HG03469 (cell line): ENCODE results near the gene HAT1.
"Not testable (repeated sequence)": the region's sequence is repeated elsewhere in the genome, so short reads cannot be mapped to it uniquely, and the experiment has no call there.

Source experiments
- ATAC-seq: cut with Tn5 transposase; IDR thresholded peaks from one replicate; pipeline ENCODE4 v1.9.1; 2021; ENCODE audit warnings: mild to moderate bottlenecking, moderate library complexity, moderate number of reproducible peaks; ENCODE audit not compliant: unreplicated experiment

The HAT1 gene

DNA sequence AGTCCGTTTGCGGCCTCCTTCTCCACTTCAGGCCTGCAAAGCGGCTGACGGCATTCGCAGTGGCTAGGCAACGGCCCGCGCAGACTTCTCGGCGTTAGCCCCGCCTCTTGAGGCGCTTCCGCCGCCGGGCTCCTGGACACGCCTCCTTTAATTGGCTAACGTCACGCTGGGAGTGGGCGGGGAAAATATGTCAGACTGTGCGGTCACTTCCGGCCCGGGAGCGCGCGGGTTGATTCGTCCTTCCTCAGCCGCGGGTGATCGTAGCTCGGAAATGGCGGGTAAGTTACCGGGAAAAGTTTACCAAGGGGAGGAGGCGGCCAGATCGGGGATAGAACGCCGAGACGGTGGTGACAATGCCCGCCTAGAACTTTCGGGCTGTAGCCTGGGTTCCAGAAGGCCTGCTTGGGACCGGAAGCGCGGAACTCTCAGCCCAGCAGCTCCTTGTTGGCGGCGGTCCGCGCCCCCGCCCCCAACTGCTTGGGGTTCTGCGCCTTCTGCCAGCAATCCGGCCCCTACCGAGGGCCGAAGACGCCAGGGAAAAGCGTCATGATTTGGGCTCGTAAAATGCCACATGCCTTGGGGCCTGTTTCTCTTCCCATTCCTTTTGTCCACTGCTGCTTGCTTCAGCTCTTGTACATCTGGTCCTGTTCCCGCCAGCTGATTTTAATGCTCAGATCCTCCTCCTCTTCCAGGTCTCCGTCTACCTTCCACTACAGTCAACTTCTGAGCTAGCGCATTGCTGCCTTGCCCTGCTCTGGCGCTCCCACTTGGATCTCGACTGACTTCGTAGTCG lies at the start of gene HAT1:
Gene HAT1 (plus strand): TSS at position 232 of the 793 bp plus-strand sequence. CDS start 40 bp downstream, at position 272.
- ATAC-seq = peak; percentile 92

DNA sequence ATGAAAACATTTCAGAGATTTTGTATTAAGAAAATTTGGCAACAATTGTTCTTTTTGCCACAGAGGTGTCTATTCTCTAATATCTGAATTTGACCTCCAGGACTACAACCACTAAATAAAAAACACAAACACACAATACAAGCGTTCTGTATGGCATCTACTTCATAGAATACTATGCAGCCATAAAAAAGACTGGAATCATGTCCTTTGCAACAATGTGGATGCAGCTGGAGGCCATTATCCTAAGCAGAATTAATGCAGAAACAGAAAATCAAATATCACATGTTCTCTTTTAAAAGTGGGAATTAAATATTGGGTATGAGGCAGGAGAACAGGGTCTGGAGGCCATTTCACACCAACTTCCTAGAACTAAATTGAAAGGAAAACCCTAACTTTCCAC lies 47.7 kb upstream of the HAT1 start:
- no peak for ATAC-seq

DNA sequence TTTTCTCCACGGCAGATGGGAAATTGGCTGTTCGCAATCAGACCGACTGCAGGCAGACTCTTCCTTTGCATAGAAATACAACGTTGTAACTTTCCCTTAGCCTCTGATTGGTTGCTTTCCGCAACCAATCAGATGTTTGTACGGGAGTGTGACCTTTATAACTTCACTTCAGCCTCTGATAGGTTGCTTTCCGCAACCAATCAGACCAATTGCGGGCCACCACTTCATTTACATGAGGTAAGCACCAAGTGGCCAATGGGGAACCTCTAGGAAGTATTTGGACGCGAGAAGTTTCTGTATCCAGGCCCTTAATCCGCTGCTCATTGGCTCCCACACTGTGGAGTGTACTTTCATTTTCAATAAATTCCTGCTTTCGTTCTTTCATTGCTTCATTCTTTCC lies 47.3 kb upstream of the HAT1 start:
- no peak for ATAC-seq

DNA sequence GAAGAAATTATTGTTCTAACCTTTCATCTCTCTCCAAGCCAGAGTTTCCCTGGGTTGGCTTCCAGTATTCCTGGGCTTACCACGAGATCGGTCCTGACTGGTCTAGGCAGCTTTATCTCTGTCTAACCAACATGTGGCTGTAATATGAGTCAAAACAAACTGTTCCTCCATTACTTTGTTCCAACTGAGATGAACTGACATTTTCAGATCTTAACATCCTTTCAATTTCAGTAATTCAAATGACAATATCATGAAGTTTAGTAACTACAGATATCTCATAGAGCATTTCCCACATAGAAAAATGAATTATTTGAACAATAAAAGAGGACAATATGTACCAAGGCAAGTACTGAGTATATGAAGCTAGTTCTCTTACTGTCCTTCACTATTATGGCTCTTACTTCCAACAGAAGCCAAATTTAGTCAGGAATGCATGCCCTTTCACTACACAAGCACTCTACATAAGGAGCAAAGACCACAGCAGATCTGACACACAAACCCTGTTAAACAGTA lies 43.7 kb upstream of the HAT1 start:
- ATAC-seq = no peak

GRCh38 chr2:171879865-171880264 lies 42.4 kb upstream of the HAT1 start:
- ATAC-seq = no peak

GRCh38 chr2:171880774-171881173 lies 41.5 kb upstream of the HAT1 start:
- ATAC-seq = no peak

- ATAC-seq = no peak
These were observed 40.0 kb upstream of the HAT1 start for GRCh38 chr2:171882089-171882769.

DNA sequence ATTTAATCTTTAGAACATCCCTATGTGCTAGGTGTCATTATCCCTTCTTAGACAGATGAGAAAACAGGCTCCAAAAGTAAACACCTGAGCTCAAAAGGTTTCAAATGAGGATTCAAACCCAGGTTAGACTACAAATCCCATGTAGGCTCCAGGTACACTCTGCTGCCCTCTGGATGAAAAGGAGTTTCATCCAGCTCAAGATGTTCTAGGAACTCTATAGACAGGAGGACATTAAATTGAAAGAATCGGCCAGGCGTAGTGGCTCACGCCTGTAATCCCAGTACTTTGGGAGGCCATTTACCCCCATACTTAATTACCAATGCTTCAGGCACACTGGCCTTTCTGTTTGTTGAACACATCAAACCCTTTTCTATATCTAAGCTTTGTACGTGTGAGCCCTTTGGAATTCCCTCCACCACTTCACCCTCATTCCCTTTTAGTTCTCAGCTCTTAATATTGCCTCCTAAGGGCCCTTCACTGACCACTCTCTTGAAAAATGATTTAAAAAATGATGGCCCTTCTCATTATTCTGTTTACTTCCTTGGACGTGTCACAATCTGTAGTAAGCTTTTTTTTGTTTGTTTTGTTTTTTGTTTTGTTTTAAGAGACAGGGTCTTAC lies 38.9 kb upstream of the HAT1 start:
- ATAC-seq = no peak

DNA sequence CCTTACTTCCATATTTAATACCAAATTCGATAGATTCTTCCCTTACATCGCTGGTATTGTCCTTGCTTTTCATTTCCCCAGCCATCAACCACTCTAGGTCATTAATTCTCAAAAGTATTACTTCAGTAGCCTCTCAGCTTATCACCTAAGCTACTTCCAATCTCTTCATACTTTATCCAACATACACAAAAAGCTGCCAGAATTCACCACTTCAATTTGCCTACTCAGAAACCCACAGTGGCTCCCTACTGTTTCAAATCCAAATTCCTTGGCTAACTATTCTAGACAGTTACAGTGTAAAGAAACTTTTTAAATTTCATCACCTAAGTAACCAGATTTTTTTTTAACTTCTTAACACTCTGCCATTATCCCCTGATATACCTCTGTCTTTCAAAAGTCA lies 32.9 kb upstream of the HAT1 start:
- ATAC-seq = no peak

- no peak for ATAC-seq
These were observed 32.5 kb upstream of the HAT1 start for GRCh38 chr2:171889808-171890207.

DNA sequence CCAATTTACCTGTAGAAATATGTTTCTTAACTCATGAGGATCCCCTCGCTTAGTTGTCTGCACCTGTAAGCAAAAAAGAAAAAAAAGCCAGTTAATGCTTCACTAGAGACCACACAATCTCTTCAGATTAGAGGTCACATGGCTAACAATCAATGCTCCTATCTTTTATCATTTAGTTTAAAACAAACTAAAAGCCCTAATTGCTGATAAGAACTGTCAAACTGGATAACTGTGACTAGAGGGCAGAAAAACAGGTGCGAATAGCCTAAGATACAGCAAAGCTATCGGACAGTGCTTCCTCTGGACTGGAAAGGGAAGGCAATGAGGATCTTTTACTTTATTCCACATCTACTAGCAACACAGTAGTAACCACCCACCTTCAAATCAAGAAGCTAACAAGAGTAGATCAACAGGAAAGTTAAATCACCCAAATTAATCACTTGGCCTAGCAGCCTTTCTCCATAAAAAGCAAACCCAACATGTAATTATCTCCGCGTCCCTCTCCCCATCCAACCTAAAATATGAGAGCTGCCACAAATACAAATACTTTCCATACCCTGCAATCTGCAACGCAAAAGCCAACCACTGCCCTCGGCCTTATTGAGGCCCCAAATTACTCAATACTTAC lies 29.0 kb upstream of the HAT1 start:
- ATAC-seq = no peak

GRCh38 chr2:171893824-171894611 lies 28.2 kb upstream of the HAT1 start, which contains the start of gene SLC25A12:
Gene SLC25A12 (minus strand): TSS chr2:171894244. CDS start chr2:171894214, 30 bp downstream.
- ATAC-seq = peak; percentile 69

- no peak for ATAC-seq
These were observed 27.7 kb upstream of the HAT1 start for GRCh38 chr2:171894612-171894947.

DNA sequence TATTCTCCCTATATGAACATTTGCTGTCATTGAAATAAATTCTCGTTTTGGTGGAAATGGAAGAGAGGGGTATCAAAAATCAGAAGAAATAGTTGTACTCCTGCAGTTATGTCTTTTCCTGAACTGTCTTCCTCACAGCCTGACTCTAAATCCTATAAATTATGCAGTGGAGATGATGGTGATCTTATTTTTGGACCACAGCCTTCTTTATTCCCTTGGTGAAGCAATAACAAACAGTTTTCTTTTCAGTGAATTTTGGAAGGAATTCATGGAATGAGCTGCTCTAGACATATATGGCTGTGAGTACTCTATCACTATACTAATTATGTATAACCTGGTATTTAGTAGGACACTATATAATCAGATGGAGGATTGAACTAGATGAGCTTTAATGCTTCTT lies 26.5 kb upstream of the HAT1 start:
- ATAC-seq = no peak

DNA sequence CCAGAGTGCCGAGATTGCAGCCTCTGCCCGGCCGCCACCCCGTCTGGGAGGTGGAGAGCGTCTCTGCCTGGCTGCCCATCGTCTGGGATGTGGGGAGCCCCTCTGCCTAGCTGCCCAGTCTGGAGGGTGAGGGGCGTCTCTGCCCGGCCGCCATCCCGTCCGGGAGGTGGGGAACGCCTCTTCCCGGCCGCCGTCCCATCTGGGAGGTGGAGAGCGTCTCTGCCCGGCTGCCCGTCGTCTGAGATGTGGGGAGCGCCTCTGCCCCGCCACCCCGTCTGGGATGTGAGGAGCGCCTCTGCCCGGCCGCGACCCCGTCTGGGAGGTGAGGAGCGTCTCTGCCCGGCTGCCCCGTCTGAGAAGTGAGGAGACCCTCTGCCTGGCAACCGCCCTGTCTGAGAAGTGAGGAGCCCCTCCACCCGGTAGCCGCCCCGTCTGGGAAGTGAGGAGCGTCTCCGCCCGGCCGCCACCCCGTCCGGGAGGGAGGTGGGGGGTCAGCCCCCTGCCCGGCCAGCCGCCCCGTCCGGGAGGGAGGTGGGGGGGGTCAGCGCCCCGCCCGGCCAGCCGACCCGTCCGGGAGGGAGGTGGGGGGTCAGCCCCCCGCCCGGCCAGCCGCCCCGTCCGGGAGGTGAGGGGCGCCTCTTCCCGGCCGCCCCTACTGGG lies 22.5 kb upstream of the HAT1 start:
- not testable (repeated sequence) for ATAC-seq

- no peak for ATAC-seq
These were observed 19.3 kb upstream of the HAT1 start for GRCh38 chr2:171902840-171903420.

- ATAC-seq = no peak
These were observed 14.0 kb upstream of the HAT1 start for GRCh38 chr2:171908235-171908634.

DNA sequence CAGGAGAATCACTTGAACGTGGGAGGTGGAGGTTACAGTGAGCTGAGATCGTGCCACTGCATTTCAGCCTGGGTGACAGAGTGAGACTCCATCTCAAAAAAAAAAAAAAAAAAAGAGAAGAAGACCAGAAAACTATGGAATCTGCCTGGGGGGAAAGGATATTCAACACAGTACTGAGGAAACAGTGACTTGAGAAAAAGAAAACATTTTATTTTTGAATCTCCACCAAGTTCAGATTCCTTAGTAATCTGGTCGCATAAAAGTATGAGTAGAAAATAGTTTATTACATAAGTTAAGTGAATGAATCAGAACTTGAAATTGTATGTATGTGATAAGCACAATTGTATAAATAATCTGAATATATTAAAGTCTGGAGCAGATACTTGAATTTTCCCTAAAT lies 13.0 kb upstream of the HAT1 start:
- no peak for ATAC-seq

GRCh38 chr2:171910494-171910893 lies 11.8 kb upstream of the HAT1 start:
- ATAC-seq = no peak

DNA sequence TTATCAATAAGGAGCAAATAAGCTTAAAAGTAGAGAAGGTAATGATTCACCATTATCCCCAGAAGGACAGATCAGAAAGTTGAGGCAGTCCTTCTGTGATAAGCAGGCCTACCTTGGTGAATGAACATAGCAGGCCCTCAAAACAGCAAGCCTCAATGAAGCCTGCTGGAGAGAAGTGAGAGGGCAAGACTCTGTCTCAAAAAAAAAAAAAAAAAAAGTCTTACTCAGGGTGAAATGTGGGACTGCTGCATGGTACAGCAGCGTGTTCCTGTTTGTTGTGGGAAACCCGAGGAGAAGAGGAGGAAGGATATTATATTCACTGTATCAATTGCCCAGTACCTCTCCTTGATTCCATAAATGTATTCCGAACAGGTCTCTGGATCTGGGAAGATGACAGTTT lies 8.7 kb upstream of the HAT1 start:
- no peak for ATAC-seq
